GM18520 (cell line): ENCODE measurements around the gene FASN.

Source experiments
- ATAC-seq: cut with Tn5 transposase; IDR thresholded peaks from one replicate; pipeline ENCODE4 v1.9.1; 2021; ENCODE audit not compliant: unreplicated experiment

The FASN gene

DNA sequence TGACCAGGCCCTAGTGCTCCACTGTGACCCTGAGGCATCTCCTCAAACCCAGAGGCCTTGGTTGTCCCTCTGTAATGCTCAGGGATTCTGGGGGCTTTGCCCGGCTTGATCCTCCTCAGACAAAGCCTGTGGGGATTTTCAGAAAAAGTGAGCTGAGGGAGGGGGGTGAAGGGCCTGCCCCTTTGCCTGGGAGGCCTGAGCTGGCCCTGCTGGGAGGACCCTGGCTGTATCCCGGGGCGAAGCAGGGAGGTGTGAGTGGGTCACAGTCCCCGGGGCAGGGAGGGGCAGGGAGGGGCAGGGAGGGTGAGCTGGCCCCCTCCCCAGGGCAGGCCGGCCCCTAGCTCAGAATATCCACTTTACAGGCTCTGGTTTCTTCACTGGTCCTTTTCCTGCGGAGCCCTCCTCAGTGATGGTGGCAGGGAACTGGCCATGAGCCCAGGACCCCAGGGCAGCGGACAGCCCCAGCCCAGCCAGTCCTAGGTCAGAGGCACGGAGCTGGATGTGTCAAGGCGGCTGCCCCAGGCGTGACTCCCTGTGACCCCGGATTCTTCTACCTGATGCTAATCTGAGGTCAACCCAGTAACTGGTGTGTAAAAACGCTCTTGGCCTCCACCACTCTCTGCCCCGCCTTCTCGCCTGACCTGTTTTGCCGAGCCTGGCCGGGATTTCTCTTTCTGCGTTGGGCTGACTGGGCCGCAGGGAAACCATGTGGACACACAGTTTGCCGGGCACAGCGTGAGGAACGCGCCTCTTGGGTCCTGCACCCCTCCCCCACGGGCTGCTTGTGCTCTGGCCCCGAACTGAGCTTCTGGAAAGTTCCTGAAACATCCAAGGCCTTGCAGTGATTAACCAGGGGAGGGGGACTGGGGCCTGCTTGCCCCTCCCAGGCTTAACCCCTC, 5.8 kb upstream of the FASN start:
- no peak for ATAC-seq

GRCh38 chr17:82101767-82102679, 4.0 kb upstream of the FASN start:
- no peak for ATAC-seq

- no peak for ATAC-seq
Measured at GRCh38 chr17:82101301-82101715, 3.3 kb upstream of the FASN start.

DNA sequence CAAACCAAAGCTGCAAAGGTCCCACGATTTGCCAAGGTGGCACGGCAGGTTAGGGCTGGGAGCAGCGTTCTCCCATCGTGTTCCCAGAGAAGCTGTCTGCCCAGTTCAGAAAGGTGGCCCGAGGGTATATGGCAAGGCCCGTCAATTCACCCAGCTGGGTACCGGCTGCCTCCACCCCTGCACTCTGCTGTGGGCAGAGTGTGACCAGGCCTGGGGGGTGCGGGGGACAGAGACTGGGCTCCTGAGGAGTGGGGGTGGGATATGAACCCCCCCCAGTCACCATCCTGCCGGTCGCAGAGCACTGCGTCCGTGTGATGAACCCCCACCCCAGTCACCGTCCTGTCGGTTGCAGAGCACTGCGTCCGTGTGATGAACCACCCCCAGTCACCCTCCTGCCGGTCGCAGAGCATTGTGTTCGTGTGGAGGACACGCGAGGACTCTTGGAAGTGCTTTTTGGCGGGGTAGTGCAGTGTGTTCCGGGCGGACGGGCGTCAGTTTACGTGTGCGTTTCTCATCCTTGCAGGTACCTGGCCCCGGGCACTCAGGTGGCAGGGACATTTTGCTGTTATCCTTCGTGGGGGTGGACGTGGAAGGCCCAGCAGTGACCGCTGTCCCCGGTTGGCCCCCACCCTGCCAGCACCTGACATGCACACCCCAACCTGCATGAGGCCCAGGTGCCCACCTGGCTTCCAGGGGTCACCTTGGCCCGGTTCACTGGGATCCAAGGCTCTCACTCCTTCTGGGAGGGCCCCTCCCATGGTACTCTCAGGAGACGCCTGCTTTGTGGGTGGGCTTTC, 2.7 kb upstream of the FASN start:
- ATAC-seq: no peak

- ATAC-seq: peak; percentile 0
Measured at GRCh38 chr17:82098939-82099763, 1.1 kb upstream of the FASN start.

DNA sequence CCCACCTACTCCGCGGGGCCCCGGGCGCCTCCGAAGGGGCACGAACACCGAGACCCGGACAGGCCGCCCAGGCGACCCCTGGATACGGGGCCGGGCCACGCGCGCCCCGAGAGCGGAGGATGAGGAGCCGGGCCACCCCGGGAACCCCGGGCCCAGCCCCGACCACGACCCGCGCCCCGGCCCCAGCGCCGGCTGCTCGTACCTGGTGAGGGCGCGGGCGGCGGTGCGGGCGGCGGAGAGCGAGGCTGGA, 192 bp downstream of the FASN start:
- no peak for ATAC-seq

GRCh38 chr17:82097184-82097918, 685 bp downstream of the FASN start:
- ATAC-seq: no peak

GRCh38 chr17:82096709-82097183, 1.3 kb downstream of the FASN start:
- ATAC-seq: no peak

DNA sequence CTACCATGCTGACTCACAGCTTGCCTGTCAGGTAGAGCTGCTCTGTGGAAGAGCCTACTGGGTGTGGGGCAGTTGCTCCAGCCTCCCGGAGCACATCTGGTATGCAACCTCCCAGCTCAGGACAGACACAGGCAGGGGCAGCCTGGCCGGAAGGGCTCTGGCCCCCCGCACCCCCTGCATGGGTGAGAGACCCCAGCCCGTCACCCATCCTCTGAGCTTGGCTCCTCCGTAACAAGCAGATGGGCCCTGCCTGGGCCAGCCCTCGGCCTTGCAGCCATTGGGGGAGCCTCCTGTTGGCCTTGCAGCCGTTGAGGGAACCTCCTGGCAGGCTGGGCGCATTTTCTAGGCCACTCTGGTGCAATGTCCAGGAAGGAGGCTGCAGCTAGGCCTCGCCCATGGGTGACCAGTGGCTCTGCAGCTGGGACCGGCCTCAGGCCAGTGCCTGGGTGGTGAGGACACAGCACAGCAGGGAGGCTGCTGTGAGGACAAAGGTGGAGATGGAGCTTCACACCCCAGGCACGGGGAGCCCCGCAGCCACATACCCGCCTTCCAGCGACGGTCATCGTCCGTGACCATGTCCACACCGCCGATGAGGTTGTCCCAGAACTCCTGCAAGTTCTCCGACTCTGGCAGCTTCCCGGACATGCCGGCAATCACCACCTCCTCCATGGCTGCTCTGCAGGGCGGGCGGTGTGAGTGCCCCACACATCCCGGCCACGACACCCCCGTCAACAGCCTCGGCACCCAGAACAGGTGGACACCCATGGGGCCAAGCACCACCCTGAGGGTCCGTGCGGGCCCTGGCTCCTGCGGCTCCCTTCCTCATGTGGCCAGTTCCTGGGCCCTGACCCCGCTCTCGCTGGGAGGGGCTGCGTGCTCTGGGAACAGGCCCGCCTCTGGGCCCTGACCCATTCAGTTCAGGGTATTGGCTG, 2.0 kb downstream of the FASN start:
- ATAC-seq: no peak

- ATAC-seq: no peak
Measured at GRCh38 chr17:82094931-82095776, 2.9 kb downstream of the FASN start.

GRCh38 chr17:82092995-82093751, 4.9 kb downstream of the FASN start:
- ATAC-seq: no peak

- ATAC-seq: no peak
Measured at GRCh38 chr17:82092628-82092994, 5.4 kb downstream of the FASN start.

GRCh38 chr17:82092094-82092586, 5.9 kb downstream of the FASN start:
- no peak for ATAC-seq

DNA sequence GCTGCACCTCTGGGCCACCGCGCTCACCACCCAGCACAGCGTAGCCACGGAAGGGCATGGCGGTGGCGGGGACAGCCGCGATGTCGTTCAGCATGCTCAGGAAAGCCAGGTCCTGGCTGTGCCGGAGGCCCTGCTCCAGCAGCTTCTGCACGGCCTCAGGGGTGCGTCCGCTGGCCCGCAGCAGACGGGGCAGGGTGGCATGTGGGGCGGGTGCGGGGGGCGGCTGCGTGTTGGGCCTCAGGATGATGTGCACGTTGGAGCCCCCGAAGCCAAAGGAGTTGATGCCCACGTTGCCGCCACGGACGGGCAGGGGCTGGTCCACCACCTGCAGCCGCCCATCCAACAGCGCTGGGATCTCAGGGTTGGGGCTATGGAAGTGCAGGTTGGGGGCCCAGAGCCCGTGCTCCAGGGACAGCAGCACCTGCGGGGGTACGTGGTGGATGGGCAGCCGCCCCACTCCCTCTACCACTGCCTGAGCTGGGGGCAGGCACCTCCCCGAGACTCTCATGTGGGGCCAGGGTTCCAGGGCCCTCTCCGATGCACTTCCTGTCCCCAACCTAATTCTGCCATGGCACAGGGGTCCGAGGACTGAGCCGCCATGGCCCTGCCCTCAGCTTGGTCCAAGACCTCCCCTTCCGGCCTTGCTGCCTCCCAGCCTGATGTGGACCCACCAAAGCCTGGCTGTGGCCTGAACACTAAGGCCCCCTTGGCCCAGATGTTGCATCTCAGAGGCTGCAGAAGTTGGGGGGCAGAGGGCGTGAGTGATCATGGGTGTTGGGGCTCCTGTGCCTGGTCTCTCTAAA, 6.6 kb downstream of the FASN start:
- ATAC-seq: no peak

- no peak for ATAC-seq
Measured at GRCh38 chr17:82090549-82091263, 7.3 kb downstream of the FASN start.
